Measurements from ENCODE around the gene ENKD1. TPM values are rescaled to one million over a fixed set of nuclear protein-coding genes. Genes with fewer than 3 reads are reported as not detected.

The ENKD1 gene
- total and polyA plus RNA-seq, 10 of the 15 experiments (the other 5 are each of a cell fraction or from before 2014, with no cell fraction given), result 0.19 to 8.1 (median 2.8) TPM

GRCh38 chr16:67655363-67655762 lies 11.2 kb downstream of the ENKD1 start:
- H2AFZ ChIP-seq (ENCODE audit: control insufficient read depth, low read depth, low read length), result no peak overlapping the region
- ChIA-PET RAD21 (ENCODE audit: unreplicated experiment) (no interaction called here), CTCF (no interaction called here), POLR2A (no interaction called here), SMC1A (ENCODE audit: uncharacterized antibody, unreplicated experiment) (no interaction called here)
- H3K4me1 ChIP-seq (ENCODE audit: control insufficient read depth, insufficient read depth, low read length), result peaks cover 10% of the 10 kb centered on the region
- 67% methylated on average over 4 of the region's 4 CpGs for WGBS (ENCODE audit: insufficient coverage, insufficient replicate concordance, low lambda C conversion rate, missing lambda C conversion rate)
- FAIRE-seq (no peak), ATAC-seq (no peak), DNase-seq (ENCODE audit: low read depth, low spot score) (no peak)
- no peak overlapping the region for H3K4me2 ChIP-seq (ENCODE audit: control insufficient read depth, insufficient read depth)
- H3K4me3 ChIP-seq, result no peak overlapping the region
- no TSS peak for BruUV-seq (replicated peaks)
- TF ChIP-seq RUNX3 (IDR thresholded peaks at IDR 0.05; ENCODE audit: low read length) (no peak), MEF2A (IDR thresholded peaks at IDR 0.05; ENCODE audit: insufficient read depth, low read depth, low read length) (no peak), MYB (IDR thresholded peaks at IDR 0.05; ENCODE audit: borderline replicate concordance, low read depth, low read length) (no peak), STAT3 (IDR thresholded peaks at IDR 0.05; ENCODE audit: low read depth, low read length) (no peak), SIN3A (IDR thresholded peaks at IDR 0.05; ENCODE audit: low read depth, low read length) (no peak), POLR2AphosphoS2 (IDR thresholded peaks at IDR 0.05; ENCODE audit: low read depth, low read length) (no peak), PRDM15 (CRISPR knock-in tag; IDR thresholded peaks at IDR 0.05) (no peak)
- H3K79me2 ChIP-seq (ENCODE audit: control insufficient read depth, insufficient read depth, low read length), result peaks cover 12% of the 10 kb centered on the region
- H3K9me3 ChIP-seq (replicated peaks; ENCODE audit: control insufficient read depth, insufficient read depth, low read length), result no peaks in the 10 kb centered on the region
- no peak overlapping the region for H3K27ac ChIP-seq (ENCODE audit: control insufficient read depth, insufficient read depth)
- no peak overlapping the region for H3K9ac ChIP-seq (ENCODE audit: control insufficient read depth, insufficient read depth, low read length)
- H3K27me3 ChIP-seq (replicated peaks in 1 of 2; ENCODE audit: control insufficient read depth in 2 of 2, insufficient read depth in 2 of 2, low read length in 1 of 2), result no peaks in the 10 kb centered on the region
- in situ Hi-C loops (cut with MboI), result no loop called here
- H4K20me1 ChIP-seq (ENCODE audit: control insufficient read depth, insufficient read depth), result no peaks in the 10 kb centered on the region
- peaks cover 12 to 17% of the 10 kb centered on the region in 2 experiments for H3K36me3 ChIP-seq (ENCODE audit: control insufficient read depth in 2 of 2, insufficient read depth in 2 of 2, low read length in 1 of 2)
- intact Hi-C loops (cut with micrococcal nuclease; ENCODE audit: unreplicated experiment), result no loop called here

Measured in GM12878 (cell line).